Superior temporal gyrus (tissue), 1 donor: Measurements from ENCODE around the gene COL6A2.
"Not testable (repeated sequence)": the region's sequence is repeated elsewhere in the genome, so short reads cannot be mapped to it uniquely, and the experiment has no call there.

Experiments
- DNase-seq: peaks from one replicate; pipeline ENCODE4 v3.0.0-alpha.2; 2016; ENCODE audit errors: extremely low spot score

Gene COL6A2

GRCh38 chr21:46124926-46125845 is 27.3 kb downstream of the COL6A2 start:
- no peak for DNase-seq

GRCh38 chr21:46125846-46126301 is 28.0 kb downstream of the COL6A2 start:
- no peak for DNase-seq

- no peak for DNase-seq
Observed at GRCh38 chr21:46126309-46127238, 28.7 kb downstream of the COL6A2 start.

- no peak for DNase-seq
Observed at GRCh38 chr21:46127239-46128105, 29.6 kb downstream of the COL6A2 start.

- no peak for DNase-seq
Observed at GRCh38 chr21:46128106-46128932, 30.4 kb downstream of the COL6A2 start.

GRCh38 chr21:46128933-46129571 is 31.1 kb downstream of the COL6A2 start:
- DNase-seq: no peak

- no peak for DNase-seq
Observed at GRCh38 chr21:46129846-46130651, 32.1 kb downstream of the COL6A2 start.

GRCh38 chr21:46130831-46131587 is 33.1 kb downstream of the COL6A2 start:
- DNase-seq: no peak

GRCh38 chr21:46131588-46131837 is 33.6 kb downstream of the COL6A2 start:
- no peak for DNase-seq

- no peak for DNase-seq
Observed at GRCh38 chr21:46131838-46132651, 34.1 kb downstream of the COL6A2 start.

GRCh38 chr21:46135782-46136395 is 38.0 kb downstream of the COL6A2 start:
- no peak for DNase-seq

- DNase-seq: no peak
Observed at GRCh38 chr21:46136739-46137349, 38.9 kb downstream of the COL6A2 start.

GRCh38 chr21:46137908-46138307 is 40.0 kb downstream of the COL6A2 start:
- no peak for DNase-seq

- DNase-seq: no peak
Observed at GRCh38 chr21:46138383-46138970, 40.6 kb downstream of the COL6A2 start.

- DNase-seq: no peak
Observed at GRCh38 chr21:46139686-46140085, 41.8 kb downstream of the COL6A2 start.

GRCh38 chr21:46140352-46141003 is 42.6 kb downstream of the COL6A2 start:
- DNase-seq: not testable (repeated sequence)
